Stomach (tissue), 9 donors: ENCODE data around the gene CNTNAP5. TPM values are rescaled to one million over a fixed set of nuclear protein-coding genes. Genes with fewer than 3 reads are reported as not detected.

Source experiments
- DNase-seq, 2 donors: peaks; one replicate each; pipeline versions ENCODE4 v3.0.0 to v3.0.0-alpha.2; 2013 to 2019
- H3K27ac ChIP-seq, 5 donors: fragments of 200-600 bp in 4 of 5; sonication (generic) in 4 of 5; one replicate each; pipeline ENCODE4 v1.5.1; 2013 to 2019; ENCODE audit warnings: mild to moderate bottlenecking in 1 of 5, moderate library complexity in 1 of 5
- H3K27me3 ChIP-seq, 3 donors: fragments of 200-600 bp; sonication (generic); one replicate each; pipeline ENCODE4 v1.5.1; 2017 to 2019; ENCODE audit warnings: mixed run types in 1 of 3
- H3K36me3 ChIP-seq, 4 donors: fragments of 200-600 bp; sonication (generic); 1 replicate in 3 of 4; 2 replicates in 1 of 4; pipeline ENCODE4 v1.5.1; 2016 to 2019
- H3K4me1 ChIP-seq, 4 donors: fragments of 200-600 bp; sonication (generic); one replicate each; pipeline ENCODE4 v1.5.1; 2016 to 2019
- H3K4me3 ChIP-seq, 4 donors: fragments of 200-600 bp; sonication (generic) in 3 of 4; one replicate each; pipeline ENCODE4 v1.5.1; 2016 to 2019; ENCODE audit warnings: mild to moderate bottlenecking in 1 of 4
- H3K9me3 ChIP-seq, 4 donors: fragments of 200-600 bp; sonication (generic); one replicate each; pipeline ENCODE4 v1.5.1; 2016 to 2019
- CTCF ChIP-seq, 7 experiments: fragments of 450-650 bp in 4 of 7; fragments of 200-600 bp in 3 of 7; sonication (generic) in 3 of 7; IDR thresholded peaks; one replicate each; pipeline ENCODE4 v1.5.1; 2016 to 2019; ENCODE audit warnings: antibody characterized with exemption in 7 of 7, control low read depth in 2 of 7, mild to moderate bottlenecking in 1 of 7
- EP300 ChIP-seq: sonication (generic); formaldehyde crosslinking; IDR thresholded peaks from one replicate; pipeline ENCODE4 v1.6.1; 2017; ENCODE audit warnings: antibody characterized with exemption
- POLR2A ChIP-seq, 4 donors: fragments of 450-650 bp; IDR thresholded peaks; one replicate each; pipeline ENCODE4 v1.6.1; 2016; ENCODE audit warnings: antibody characterized with exemption in 4 of 4, control low read depth in 2 of 4, mild to moderate bottlenecking in 1 of 4, moderate library complexity in 1 of 4
- POLR2AphosphoS5 ChIP-seq, 3 donors: sonication (generic); formaldehyde crosslinking; IDR thresholded peaks; one replicate each; pipeline ENCODE4 v1.6.1; 2016; ENCODE audit warnings: antibody characterized with exemption in 3 of 3
- WGBS, 5 donors: extraction: QIAGEN DNeasy Blood & Tissue Kit in 3 of 5; methylation state at CpG; one replicate each; pipeline versions ENCODE4 v1.1.5 to v1.1.7; 2013 to 2018; 5-methylcytosine and 5-hydroxymethylcytosine counted together
- intact Hi-C: fragments of 100-400 bp; cut with DNase I; formaldehyde crosslinking; loops from one replicate; pipeline ENCODE4 v1.15.1; 2023; ENCODE audit warnings: low total_unique reads
- polyA plus RNA-seq, 3 donors: library from polyadenylated mRNA; stranded (reverse); fragments of 200-250 nt; gene quantifications; one replicate each; pipeline ENCODE4 v1.2.3, GENCODE V29; 2013
- total RNA-seq, 5 donors: library from RNA; depleted of rRNA; stranded (reverse); fragments of >200 nt; gene quantifications; one replicate each; pipeline versions ENCODE4 v1.1.0 to v1.2.3, GENCODE V29; 2014 to 2016
- donor health status: healthy with polysubstance abuse.
- donor health status: Bipolar disorder and iron deficiency.
- donor health status: healthy.

The CNTNAP5 gene
- total and polyA plus RNA-seq, 8 donors, result 1.3 TPM; not detected in 7

GRCh38 chr2:124301915-124302314 lies 276.8 kb downstream of the CNTNAP5 start:
- no peak overlapping the region for H3K27ac ChIP-seq
- H3K4me1 ChIP-seq, result no peaks in the 10 kb centered on the region
- no peak for TF ChIP-seq POLR2AphosphoS5 (IDR thresholded peaks at IDR 0.05)
- TF ChIP-seq CTCF (IDR thresholded peaks at IDR 0.05), result no peak
- TF ChIP-seq EP300, result no peak
- no peak for TF ChIP-seq POLR2A (IDR thresholded peaks at IDR 0.05)
- intact Hi-C loops, result no loop called here
- H3K9me3 ChIP-seq, result peaks cover 0 to 10% (median 2%) of the 10 kb centered on the region in 4 donors
- no peak overlapping the region for H3K4me3 ChIP-seq
- no peaks in the 10 kb centered on the region for H3K27me3 ChIP-seq
- no peak for DNase-seq
- H3K36me3 ChIP-seq, result no peaks in the 10 kb centered on the region

- Histone ChIP-seq H3K4me3 (no peak overlapping the region), H3K27ac (no peak overlapping the region), H3K36me3 (no peaks in the 10 kb centered on the region), H3K27me3 (no peaks in the 10 kb centered on the region), H3K9me3 (no peaks in the 10 kb centered on the region), H3K4me1 (no peaks in the 10 kb centered on the region)
- DNase-seq, result no peak
- 60 to 82% (median 71%) methylated on average over 1 of the region's 1 CpG for WGBS, 5 donors
- intact Hi-C loops, result no loop called here
- TF ChIP-seq EP300 (no peak), POLR2AphosphoS5 (IDR thresholded peaks at IDR 0.05) (no peak), POLR2A (IDR thresholded peaks at IDR 0.05) (no peak), CTCF (IDR thresholded peaks at IDR 0.05) (no peak)
These were observed 283.4 kb downstream of the CNTNAP5 start for GRCh38 chr2:124308319-124309062.

- WGBS, 5 donors, result 84 to 88% (median 87%) methylated on average over 8 of the region's 8 CpGs
- no peak overlapping the region for H3K27ac ChIP-seq
- H3K36me3 ChIP-seq, result no peaks in the 10 kb centered on the region
- intact Hi-C loops, result no loop called here
- no peaks in the 10 kb centered on the region for H3K27me3 ChIP-seq
- no peak for DNase-seq
- no peaks in the 10 kb centered on the region for H3K4me1 ChIP-seq
- TF ChIP-seq POLR2AphosphoS5 (IDR thresholded peaks at IDR 0.05), result no peak
- TF ChIP-seq POLR2A (IDR thresholded peaks at IDR 0.05), result no peak
- TF ChIP-seq CTCF (IDR thresholded peaks at IDR 0.05), result no peak
- no peak for TF ChIP-seq EP300
- no peaks in the 10 kb centered on the region for H3K9me3 ChIP-seq
- no peak overlapping the region for H3K4me3 ChIP-seq
These were observed 284.6 kb downstream of the CNTNAP5 start for GRCh38 chr2:124309563-124310138.

GRCh38 chr2:124310671-124311070 lies 285.6 kb downstream of the CNTNAP5 start:
- WGBS, 5 donors, result 78 to 89% (median 85%) methylated on average over 4 of the region's 4 CpGs
- no peaks in the 10 kb centered on the region for H3K27me3 ChIP-seq
- no peaks in the 10 kb centered on the region for H3K9me3 ChIP-seq
- no peak overlapping the region for H3K4me3 ChIP-seq
- no peak for TF ChIP-seq POLR2AphosphoS5 (IDR thresholded peaks at IDR 0.05)
- TF ChIP-seq CTCF (IDR thresholded peaks at IDR 0.05), result no peak
- no peak for TF ChIP-seq EP300
- no peak for DNase-seq
- intact Hi-C loops, result no loop called here
- no peak overlapping the region for H3K27ac ChIP-seq
- no peaks in the 10 kb centered on the region for H3K4me1 ChIP-seq
- no peaks in the 10 kb centered on the region for H3K36me3 ChIP-seq
